ENCODE data around the gene CCDC97.

GRCh38 chr19:41320185-41320518 lies 10.2 kb downstream of the CCDC97 start:
- no peak for TF ChIP-seq CTCF (IDR thresholded peaks at IDR 0.05)
- TF ChIP-seq POLR2A (IDR thresholded peaks at IDR 0.05): no peak
